Measurements from ENCODE around the gene DHDH.

DNA sequence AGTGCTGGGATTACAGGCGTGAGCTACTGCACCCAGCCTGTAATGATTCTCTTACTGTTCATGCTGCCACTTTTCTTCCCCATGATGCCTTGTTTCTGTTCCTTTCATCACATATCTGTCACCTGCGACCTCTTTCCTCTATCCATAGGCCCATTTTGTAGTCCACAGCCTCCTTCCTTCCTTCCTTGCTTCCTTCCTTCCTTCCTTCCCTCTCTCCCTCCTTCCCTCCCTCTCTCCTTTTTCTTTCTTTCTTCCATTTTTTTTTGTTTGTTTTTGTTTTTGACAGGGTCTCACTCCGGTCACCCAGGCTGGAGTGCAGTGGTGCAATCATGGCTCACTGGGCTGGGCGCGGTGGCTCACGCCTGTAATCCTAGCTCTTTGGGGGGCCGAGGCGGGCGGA lies 55.4 kb downstream of the DHDH start:
- no peak for TF ChIP-seq CTCF (conservative IDR thresholded peaks at IDR 0.05)
- TF ChIP-seq EZH2 (IDR thresholded peaks at IDR 0.05; ENCODE audit: low read depth) = no peak
